ENCODE results near the gene AMZ2.
A peak's percentile ranks its signal among the peaks of the same experiment; 100 is the strongest.

Gene AMZ2

GRCh38 chr17:68293490-68294195, 45.8 kb downstream of the AMZ2 start:
- DNase-seq (no peak), ATAC-seq (replicated peaks) (no peak)
- Mint-ChIP-seq H3K9me3 (no peaks in the 10 kb centered on the region), H3K27ac (peak overlapping the region in 1 of 2 donors; percentile 28), H3K27me3 (no peaks in the 10 kb centered on the region), H3K36me3 (ENCODE audit: insufficient read depth) (peaks cover 43% of the 10 kb centered on the region), H3K4me3 (peak overlapping the region in 1 of 2 donors; percentile 4), H3K4me1 (ENCODE audit: low read depth in 2 of 2) (peaks cover 41 to 57% of the 10 kb centered on the region in 2 donors)

DNA sequence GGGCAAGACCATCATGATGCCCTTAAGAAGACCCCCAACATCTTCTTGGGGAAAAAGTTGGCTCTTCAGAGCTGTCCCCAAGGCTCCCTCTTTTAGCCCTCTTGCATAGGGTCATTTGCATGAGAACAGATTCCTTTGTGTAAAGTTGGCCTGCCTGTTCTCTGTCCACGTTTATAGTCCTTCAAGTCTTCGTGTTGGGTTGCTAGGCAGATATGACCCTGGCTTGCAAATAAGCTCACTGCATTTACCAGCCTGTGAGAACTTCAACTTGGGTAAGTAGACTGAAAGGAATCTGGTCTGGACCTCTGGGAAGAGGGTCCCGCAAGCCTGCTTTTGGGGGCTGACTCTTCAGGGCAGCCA, 46.3 kb downstream of the AMZ2 start:
- H3K4me1 Mint-ChIP-seq (ENCODE audit: low read depth in 2 of 2): peaks cover 36 to 54% of the 10 kb centered on the region in 2 donors
- H3K36me3 Mint-ChIP-seq (ENCODE audit: insufficient read depth): peaks cover 38% of the 10 kb centered on the region
- ATAC-seq (replicated peaks) (no peak), DNase-seq (no peak)
- peak overlapping the region in 1 of 2 donors; percentile 28 for H3K27ac Mint-ChIP-seq
- H3K9me3 Mint-ChIP-seq: no peaks in the 10 kb centered on the region
- no peaks in the 10 kb centered on the region for H3K27me3 Mint-ChIP-seq
- peak overlapping the region in 1 of 2 donors; percentile 4 for H3K4me3 Mint-ChIP-seq

DNA sequence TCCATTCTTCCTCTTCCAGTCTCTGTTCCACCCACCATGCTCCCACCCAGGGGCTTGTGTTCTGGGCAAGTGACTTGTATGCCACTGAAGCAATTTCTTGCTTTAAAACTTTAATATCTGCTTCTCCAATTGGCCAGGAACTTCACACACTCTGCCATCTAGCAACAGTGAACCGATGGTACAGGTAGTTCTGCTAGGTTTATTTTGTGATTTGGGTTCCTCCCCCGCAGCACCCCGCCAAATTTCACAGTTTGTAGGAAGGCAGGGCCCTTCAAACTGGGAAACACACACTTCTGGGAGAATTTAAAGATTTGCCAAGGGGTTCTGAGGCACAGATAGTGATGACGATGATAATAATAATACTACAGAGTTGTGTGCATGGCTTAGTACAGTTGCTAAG, 46.8 kb downstream of the AMZ2 start:
- no peak for ATAC-seq (replicated peaks)
- peak overlapping the region; percentile 58 to 84 for H3K27ac Mint-ChIP-seq
- H3K4me3 Mint-ChIP-seq: peak overlapping the region; percentile 45 to 60

DNA sequence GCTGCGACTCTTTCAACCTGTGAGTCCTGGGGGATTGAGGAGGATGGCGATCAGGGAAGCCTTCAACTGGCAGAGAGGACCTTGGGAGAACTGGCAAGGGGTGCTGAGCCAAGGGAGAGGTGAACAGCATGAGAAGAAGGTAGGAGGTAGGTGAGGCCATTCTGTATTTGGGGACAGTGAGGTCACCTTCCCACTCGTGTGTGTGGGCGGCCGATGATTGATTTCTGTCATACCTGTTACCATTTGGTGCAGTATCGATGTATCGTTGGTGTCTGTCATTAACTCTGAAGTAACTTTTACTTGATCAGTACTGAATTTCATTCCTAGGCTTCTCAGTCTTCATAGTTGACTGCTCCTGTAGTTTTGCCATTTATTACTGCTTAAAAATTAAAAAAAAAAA, 47.2 kb downstream of the AMZ2 start:
- peak overlapping the region; percentile 58 to 84 for H3K27ac Mint-ChIP-seq
- no peaks in the 10 kb centered on the region for H3K9me3 Mint-ChIP-seq
- H3K27me3 Mint-ChIP-seq: no peaks in the 10 kb centered on the region
- H3K36me3 Mint-ChIP-seq (ENCODE audit: insufficient read depth): peaks cover 34% of the 10 kb centered on the region
- ATAC-seq (replicated peaks): no peak
- peaks cover 33 to 45% of the 10 kb centered on the region in 2 donors for H3K4me1 Mint-ChIP-seq (ENCODE audit: low read depth in 2 of 2)
- no peak for DNase-seq
- peak overlapping the region; percentile 45 to 60 for H3K4me3 Mint-ChIP-seq

More for the DNA sequence above, 46.8 kb downstream of the AMZ2 start:
- H3K36me3 Mint-ChIP-seq (ENCODE audit: insufficient read depth): peaks cover 38% of the 10 kb centered on the region
- H3K4me1 Mint-ChIP-seq (ENCODE audit: low read depth in 2 of 2): peaks cover 35 to 50% of the 10 kb centered on the region in 2 donors
- DNase-seq: no peak
- H3K9me3 Mint-ChIP-seq: no peaks in the 10 kb centered on the region
- no peaks in the 10 kb centered on the region for H3K27me3 Mint-ChIP-seq

GRCh38 chr17:68296217-68297191, 48.7 kb downstream of the AMZ2 start:
- Mint-ChIP-seq H3K4me1 (ENCODE audit: low read depth in 2 of 2) (peaks cover 29 to 43% of the 10 kb centered on the region in 2 donors), H3K27me3 (no peaks in the 10 kb centered on the region), H3K9me3 (no peaks in the 10 kb centered on the region), H3K4me3 (peak overlapping the region; percentile 77 to 81), H3K27ac (peak overlapping the region; percentile 77 to 88), H3K36me3 (ENCODE audit: insufficient read depth) (peaks cover 19% of the 10 kb centered on the region)
- peak; percentile 63 to 73 (median 67) for DNase-seq
- ATAC-seq (replicated peaks): peak; percentile 62

GRCh38 chr17:68297195-68297594, 49.4 kb downstream of the AMZ2 start:
- H3K27ac Mint-ChIP-seq: peak overlapping the region; percentile 77 to 88
- H3K27me3 Mint-ChIP-seq: no peaks in the 10 kb centered on the region
- peaks cover 34 to 47% of the 10 kb centered on the region in 2 donors for H3K4me1 Mint-ChIP-seq (ENCODE audit: low read depth in 2 of 2)
- H3K36me3 Mint-ChIP-seq (ENCODE audit: insufficient read depth): peaks cover 13% of the 10 kb centered on the region
- ATAC-seq (replicated peaks) (no peak), DNase-seq (no peak)
- peak overlapping the region; percentile 77 to 81 for H3K4me3 Mint-ChIP-seq
- H3K9me3 Mint-ChIP-seq: no peaks in the 10 kb centered on the region

DNA sequence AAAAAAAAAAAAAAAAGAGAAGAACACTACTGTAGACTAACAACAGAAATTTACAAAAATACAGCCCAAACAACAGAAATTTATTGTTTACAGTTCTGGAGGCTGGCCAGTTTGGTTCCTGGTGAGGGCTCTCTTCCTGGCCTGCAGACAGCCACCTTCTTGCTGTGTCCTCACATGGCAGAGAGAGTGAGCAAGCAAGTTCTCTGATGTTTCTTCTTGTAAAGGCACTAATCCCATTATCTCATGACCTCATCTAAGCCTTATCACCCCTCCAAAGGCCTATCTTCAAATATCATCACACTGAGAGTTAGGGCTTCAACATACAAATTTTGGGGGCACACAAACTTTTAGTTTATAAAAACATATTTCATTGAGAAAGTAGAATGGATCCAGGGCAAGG, 50.8 kb downstream of the AMZ2 start:
- DNase-seq (no peak), ATAC-seq (replicated peaks) (no peak)
- Mint-ChIP-seq H3K4me1 (ENCODE audit: low read depth in 2 of 2) (peaks cover 31 to 37% of the 10 kb centered on the region in 2 donors), H3K27me3 (no peaks in the 10 kb centered on the region), H3K27ac (peak overlapping the region; percentile 25 to 44), H3K36me3 (ENCODE audit: insufficient read depth) (peaks cover 11% of the 10 kb centered on the region), H3K4me3 (no peak overlapping the region), H3K9me3 (no peaks in the 10 kb centered on the region)

GRCh38 chr17:68299817-68300216, 52.0 kb downstream of the AMZ2 start:
- Mint-ChIP-seq H3K27me3 (no peaks in the 10 kb centered on the region), H3K4me3 (no peak overlapping the region), H3K36me3 (ENCODE audit: insufficient read depth) (peaks cover 11% of the 10 kb centered on the region), H3K27ac (peak overlapping the region in 1 of 2 donors; percentile 44), H3K4me1 (ENCODE audit: low read depth in 2 of 2) (peaks cover 25 to 45% of the 10 kb centered on the region in 2 donors), H3K9me3 (no peaks in the 10 kb centered on the region)
- no peak for DNase-seq
- no peak for ATAC-seq (replicated peaks)

DNA sequence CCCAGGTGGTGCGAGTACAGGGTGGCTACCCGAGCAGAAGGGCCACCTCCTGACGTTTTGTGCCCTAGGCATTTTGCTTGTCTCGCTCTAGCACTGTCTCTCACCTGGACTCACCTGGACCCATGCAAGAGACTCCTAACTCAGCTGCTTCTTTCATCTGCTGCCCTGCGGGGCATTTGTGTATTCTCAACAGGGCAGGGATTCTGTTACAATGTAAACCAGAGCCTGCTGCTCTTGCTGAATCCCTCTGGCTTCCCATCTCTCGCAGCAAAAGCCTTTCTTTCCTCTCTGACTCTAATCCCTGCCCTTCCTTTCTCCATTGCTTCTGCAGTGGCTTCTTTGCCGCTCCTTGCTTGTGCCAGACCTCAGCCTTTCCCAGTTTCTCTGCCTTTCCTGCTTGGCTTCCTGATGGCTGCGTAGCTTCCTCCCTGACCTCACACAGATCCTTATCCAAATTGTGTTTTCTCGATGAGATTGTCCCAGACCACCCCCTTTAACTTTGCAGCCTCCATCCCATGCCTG, 53.7 kb downstream of the AMZ2 start:
- H3K27ac Mint-ChIP-seq: no peak overlapping the region
- H3K27me3 Mint-ChIP-seq: no peaks in the 10 kb centered on the region
- peaks cover 19 to 35% of the 10 kb centered on the region in 2 donors for H3K4me1 Mint-ChIP-seq (ENCODE audit: low read depth in 2 of 2)
- no peak for ATAC-seq (replicated peaks)
- no peaks in the 10 kb centered on the region for H3K9me3 Mint-ChIP-seq
- DNase-seq: no peak
- H3K36me3 Mint-ChIP-seq (ENCODE audit: insufficient read depth): peaks cover 7% of the 10 kb centered on the region
- H3K4me3 Mint-ChIP-seq: no peak overlapping the region

- peak overlapping the region in 1 of 2 donors; percentile 9 for H3K27ac Mint-ChIP-seq
- no peak overlapping the region for H3K4me3 Mint-ChIP-seq
- no peaks in the 10 kb centered on the region for H3K9me3 Mint-ChIP-seq
- no peak for ATAC-seq (replicated peaks)
- H3K4me1 Mint-ChIP-seq (ENCODE audit: low read depth in 2 of 2): peaks cover 13 to 29% of the 10 kb centered on the region in 2 donors
- DNase-seq: no peak
- H3K27me3 Mint-ChIP-seq: no peaks in the 10 kb centered on the region
- H3K36me3 Mint-ChIP-seq (ENCODE audit: insufficient read depth): peaks cover 2% of the 10 kb centered on the region
Observed at GRCh38 chr17:68302066-68302564, 54.3 kb downstream of the AMZ2 start.

GRCh38 chr17:68302666-68303065, 54.8 kb downstream of the AMZ2 start:
- DNase-seq (no peak), ATAC-seq (replicated peaks) (no peak)
- H3K27ac Mint-ChIP-seq: peak overlapping the region in 1 of 2 donors; percentile 9
- no peak overlapping the region for H3K4me3 Mint-ChIP-seq
- H3K9me3 Mint-ChIP-seq: no peaks in the 10 kb centered on the region
- H3K36me3 Mint-ChIP-seq (ENCODE audit: insufficient read depth): no peaks in the 10 kb centered on the region
- H3K4me1 Mint-ChIP-seq (ENCODE audit: low read depth in 2 of 2): peaks cover 10 to 24% of the 10 kb centered on the region in 2 donors
- no peaks in the 10 kb centered on the region for H3K27me3 Mint-ChIP-seq

GRCh38 chr17:68304706-68305105, 56.9 kb downstream of the AMZ2 start:
- Mint-ChIP-seq H3K36me3 (ENCODE audit: insufficient read depth) (peaks cover 3% of the 10 kb centered on the region), H3K27ac (no peak overlapping the region), H3K4me1 (ENCODE audit: low read depth in 2 of 2) (peaks cover 12 to 21% of the 10 kb centered on the region in 2 donors), H3K4me3 (no peak overlapping the region), H3K9me3 (no peaks in the 10 kb centered on the region), H3K27me3 (no peaks in the 10 kb centered on the region)
- ATAC-seq (replicated peaks) (no peak), DNase-seq (no peak)

DNA sequence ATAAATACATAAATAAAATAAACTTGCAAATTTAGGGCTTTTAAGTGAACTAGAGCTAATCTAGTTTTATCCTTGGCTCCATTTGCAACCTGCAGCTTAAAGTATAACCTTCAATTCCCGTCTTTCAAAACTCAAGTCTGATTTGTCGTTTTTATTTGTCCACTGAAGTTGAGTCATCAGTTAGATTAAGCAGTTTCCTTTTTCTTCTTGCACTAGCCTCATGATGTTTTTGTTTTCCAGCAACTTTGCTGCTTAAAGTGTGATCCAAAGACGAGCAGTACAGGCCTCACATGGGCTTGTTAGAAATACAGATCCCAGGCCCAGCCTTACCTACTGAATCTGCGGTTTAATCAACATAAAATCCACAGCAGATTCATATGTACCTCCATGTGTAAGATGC, 57.3 kb downstream of the AMZ2 start:
- no peak for ATAC-seq (replicated peaks)
- Mint-ChIP-seq H3K36me3 (ENCODE audit: insufficient read depth) (peaks cover 3% of the 10 kb centered on the region), H3K27me3 (no peaks in the 10 kb centered on the region), H3K4me3 (no peak overlapping the region), H3K27ac (no peak overlapping the region), H3K4me1 (ENCODE audit: low read depth in 2 of 2) (peaks cover 15 to 23% of the 10 kb centered on the region in 2 donors), H3K9me3 (no peaks in the 10 kb centered on the region)
- DNase-seq: no peak
